GM10847 (cell line): ENCODE data around the gene ASNSD1.

ENCODE experiments used
- POLR2A ChIP-seq: IDR thresholded peaks from 2 replicates; pipeline ENCODE4 v1.6.1; 2011; ENCODE audit not compliant: insufficient read length; ENCODE audit errors: extremely low read depth

ASNSD1 gene

GRCh38 chr2:189638301-189639006 is 22.8 kb upstream of the ASNSD1 start:
- TF ChIP-seq POLR2A, result no peak

- TF ChIP-seq POLR2A, result no peak
Observed at GRCh38 chr2:189639007-189639609, 22.2 kb upstream of the ASNSD1 start.

GRCh38 chr2:189641002-189641401 is 20.3 kb upstream of the ASNSD1 start:
- no peak for TF ChIP-seq POLR2A

GRCh38 chr2:189641590-189641989 is 19.7 kb upstream of the ASNSD1 start:
- no peak for TF ChIP-seq POLR2A

GRCh38 chr2:189646521-189646920 is 14.7 kb upstream of the ASNSD1 start:
- no peak for TF ChIP-seq POLR2A

- TF ChIP-seq POLR2A, result no peak
Observed at GRCh38 chr2:189648846-189649509, 12.3 kb upstream of the ASNSD1 start.

- no peak for TF ChIP-seq POLR2A
Observed at GRCh38 chr2:189651284-189651683, 10.0 kb upstream of the ASNSD1 start.

- TF ChIP-seq POLR2A, result no peak
Observed at GRCh38 chr2:189654641-189655040, 6.6 kb upstream of the ASNSD1 start.

GRCh38 chr2:189657867-189658266 is 3.4 kb upstream of the ASNSD1 start:
- no peak for TF ChIP-seq POLR2A

GRCh38 chr2:189658306-189659212 is 2.7 kb upstream of the ASNSD1 start:
- TF ChIP-seq POLR2A, result no peak

- TF ChIP-seq POLR2A, result no peak
Observed at GRCh38 chr2:189659734-189660133, 1.5 kb upstream of the ASNSD1 start.

- TF ChIP-seq POLR2A, result no peak
Observed at GRCh38 chr2:189660803-189661147, 484 bp upstream of the ASNSD1 start.

GRCh38 chr2:189661957-189662321 is 680 bp downstream of the ASNSD1 start:
- TF ChIP-seq POLR2A, result no peak

GRCh38 chr2:189662669-189663226 is 1.5 kb downstream of the ASNSD1 start:
- TF ChIP-seq POLR2A, result no peak

- TF ChIP-seq POLR2A, result no peak
Observed at GRCh38 chr2:189669913-189670312, 8.7 kb downstream of the ASNSD1 start.
